ENCODE measurements around the gene ATE1. TPM values are rescaled to one million over a fixed set of nuclear protein-coding genes. Genes with fewer than 3 reads are reported as not detected.

The ATE1 gene
- total and polyA plus RNA-seq, 4 donors: 4.2 to 47.8 (median 13.2) TPM

- Histone ChIP-seq H3K4me3 (no peak overlapping the region), H3K9ac (ENCODE audit: insufficient read depth in 1 of 2, low read length in 2 of 2) (no peak overlapping the region), H3K27me3 (ENCODE audit: control insufficient read depth in 3 of 3, insufficient read depth in 3 of 3, low read length in 2 of 3) (no peaks in the 10 kb centered on the region), H3K27ac (ENCODE audit: low read depth in 1 of 2, low read length in 1 of 2) (no peak overlapping the region), H3K4me1 (ENCODE audit: control insufficient read depth in 5 of 5, insufficient read depth in 5 of 5, low read length in 5 of 5) (peaks cover 0 to 2% (median 0%) of the 10 kb centered on the region in 5 donors), H3K36me3 (ENCODE audit: control insufficient read depth in 4 of 4, insufficient read depth in 4 of 4, low read length in 4 of 4) (peaks cover 5 to 21% (median 10%) of the 10 kb centered on the region in 4 donors), H3K9me3 (ENCODE audit: control insufficient read depth in 4 of 4, insufficient read depth in 3 of 4, low read length in 3 of 4) (peaks cover 0 to 2% (median 0%) of the 10 kb centered on the region in 4 donors)
- TF ChIP-seq, protein P1, sequence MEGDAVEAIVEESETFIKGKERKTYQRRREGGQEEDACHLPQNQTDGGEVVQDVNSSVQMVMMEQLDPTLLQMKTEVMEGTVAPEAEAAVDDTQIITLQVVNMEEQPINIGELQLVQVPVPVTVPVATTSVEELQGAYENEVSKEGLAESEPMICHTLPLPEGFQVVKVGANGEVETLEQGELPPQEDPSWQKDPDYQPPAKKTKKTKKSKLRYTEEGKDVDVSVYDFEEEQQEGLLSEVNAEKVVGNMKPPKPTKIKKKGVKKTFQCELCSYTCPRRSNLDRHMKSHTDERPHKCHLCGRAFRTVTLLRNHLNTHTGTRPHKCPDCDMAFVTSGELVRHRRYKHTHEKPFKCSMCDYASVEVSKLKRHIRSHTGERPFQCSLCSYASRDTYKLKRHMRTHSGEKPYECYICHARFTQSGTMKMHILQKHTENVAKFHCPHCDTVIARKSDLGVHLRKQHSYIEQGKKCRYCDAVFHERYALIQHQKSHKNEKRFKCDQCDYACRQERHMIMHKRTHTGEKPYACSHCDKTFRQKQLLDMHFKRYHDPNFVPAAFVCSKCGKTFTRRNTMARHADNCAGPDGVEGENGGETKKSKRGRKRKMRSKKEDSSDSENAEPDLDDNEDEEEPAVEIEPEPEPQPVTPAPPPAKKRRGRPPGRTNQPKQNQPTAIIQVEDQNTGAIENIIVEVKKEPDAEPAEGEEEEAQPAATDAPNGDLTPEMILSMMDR (IDR thresholded peaks at IDR 0.05; ENCODE audit: control extremely low read depth, extremely low read depth): no peak
- ATAC-seq (ENCODE audit: insufficient read depth, low FRiP score) (no peak), DNase-seq (no peak)
- WGBS, 2 donors: 72 to 94% methylated on average over 5 of the region's 5 CpGs
These were observed 38.6 kb downstream of the ATE1 start for GRCh38 chr10:121889212-121889611.

- peaks cover 0 to 2% (median 0%) of the 10 kb centered on the region in 4 donors for H3K9me3 ChIP-seq (ENCODE audit: control insufficient read depth in 4 of 4, insufficient read depth in 3 of 4, low read length in 3 of 4)
- H3K4me3 ChIP-seq: no peak overlapping the region
- TF ChIP-seq, protein P1 (IDR thresholded peaks at IDR 0.05; ENCODE audit: control extremely low read depth, extremely low read depth): peak; percentile 18
- WGBS, 2 donors: 58 to 59% methylated on average over 7 of the region's 7 CpGs
- H3K4me1 ChIP-seq (ENCODE audit: control insufficient read depth in 5 of 5, insufficient read depth in 5 of 5, low read length in 5 of 5): peaks cover 0 to 2% (median 0%) of the 10 kb centered on the region in 5 donors
- no peaks in the 10 kb centered on the region for H3K27me3 ChIP-seq (ENCODE audit: control insufficient read depth in 3 of 3, insufficient read depth in 3 of 3, low read length in 2 of 3)
- H3K27ac ChIP-seq (ENCODE audit: low read depth in 1 of 2, low read length in 1 of 2): no peak overlapping the region
- ATAC-seq (ENCODE audit: insufficient read depth, low FRiP score) (no peak), DNase-seq (peak; percentile 67 to 75 (median 71))
- peaks cover 5 to 24% (median 9%) of the 10 kb centered on the region in 4 donors for H3K36me3 ChIP-seq (ENCODE audit: control insufficient read depth in 4 of 4, insufficient read depth in 4 of 4, low read length in 4 of 4)
- H3K9ac ChIP-seq (ENCODE audit: insufficient read depth in 1 of 2, low read length in 2 of 2): no peak overlapping the region
These were observed 40.7 kb downstream of the ATE1 start for GRCh38 chr10:121886997-121887622.

GRCh38 chr10:121886181-121886580 lies 41.6 kb downstream of the ATE1 start:
- H3K36me3 ChIP-seq (ENCODE audit: control insufficient read depth in 4 of 4, insufficient read depth in 4 of 4, low read length in 4 of 4): peaks cover 5 to 24% (median 11%) of the 10 kb centered on the region in 4 donors
- H3K9me3 ChIP-seq (ENCODE audit: control insufficient read depth in 4 of 4, insufficient read depth in 3 of 4, low read length in 3 of 4): peaks cover 0 to 2% (median 0%) of the 10 kb centered on the region in 4 donors
- 86 to 95% methylated on average over 5 of the region's 5 CpGs for WGBS, 2 donors
- TF ChIP-seq, protein P1 (IDR thresholded peaks at IDR 0.05; ENCODE audit: control extremely low read depth, extremely low read depth): no peak
- ATAC-seq (ENCODE audit: insufficient read depth, low FRiP score) (no peak), DNase-seq (no peak)
- peaks cover 0 to 4% (median 2%) of the 10 kb centered on the region in 5 donors for H3K4me1 ChIP-seq (ENCODE audit: control insufficient read depth in 5 of 5, insufficient read depth in 5 of 5, low read length in 5 of 5)
- H3K9ac ChIP-seq (ENCODE audit: insufficient read depth in 1 of 2, low read length in 2 of 2): no peak overlapping the region
- H3K27me3 ChIP-seq (ENCODE audit: control insufficient read depth in 3 of 3, insufficient read depth in 3 of 3, low read length in 2 of 3): no peaks in the 10 kb centered on the region
- H3K4me3 ChIP-seq: no peak overlapping the region
- no peak overlapping the region for H3K27ac ChIP-seq (ENCODE audit: low read depth in 1 of 2, low read length in 1 of 2)
